GM12878 (cell line): ENCODE measurements around the gene CACNA1A. TPM values are rescaled to one million over a fixed set of nuclear protein-coding genes. Genes with fewer than 3 reads are reported as not detected.

ENCODE experiments used
- ATAC-seq: fragments of 200-7000 bp; cut with Tn5 transposase; 3 replicates; pipeline ENCODE4 v1.9.1; 2020; ENCODE audit warnings: mild to moderate bottlenecking, moderate library complexity
- BruUV-seq: library from RNA; stranded (reverse); fragments of 400-500 nt; replicated peaks from 2 replicates; lab custom pipeline; 2021; lab: Mats Ljungman, UMichigan
- CTCF ChIA-PET: fragments of 300-600 bp; sonication (Branson Sonifier 250); formaldehyde crosslinking; extraction: SDS; loops from one replicate; lab custom pipeline; 2021; ENCODE audit warnings: inconsistent platforms; lab: Yijun Ruan, JAX
- POLR2A ChIA-PET: fragments of 350-600 bp; formaldehyde crosslinking; extraction: SDS; loops from one replicate; lab custom pipeline; 2021; ENCODE audit warnings: inconsistent platforms; lab: Charles Lee
- RAD21 ChIA-PET: fragments of 300-600 bp; sonication (Branson Sonifier 250); formaldehyde crosslinking; loops from one replicate; lab custom pipeline; 2023; ENCODE audit warnings: antibody characterized with exemption; ENCODE audit not compliant: unreplicated experiment; lab: Charles Lee
- SMC1A ChIA-PET: fragments of 300-600 bp; sonication (Branson Sonifier 250); formaldehyde crosslinking; loops from one replicate; lab custom pipeline; 2023; ENCODE audit not compliant: unreplicated experiment, uncharacterized antibody; lab: Charles Lee
- DNase-seq: peaks from one replicate; pipeline ENCODE4 v3.0.0-alpha.2; 2011; ENCODE audit warnings: low read depth, low spot score
- FAIRE-seq: peaks from 3 replicates; lab custom pipeline; 2011; peaks lifted over from hg19 to GRCh38; lab: Jason Lieb, UNC
- H2AFZ ChIP-seq: 2 replicates; pipeline ENCODE4 v1.6.0; 2011; ENCODE audit warnings: low read depth, low read length, control low read depth; ENCODE audit not compliant: control insufficient read depth
- H3K27ac ChIP-seq: 2 replicates; pipeline ENCODE4 v1.5.1; 2011; ENCODE audit warnings: control low read depth; ENCODE audit not compliant: control insufficient read depth, insufficient read depth
- H3K27me3 ChIP-seq, 2 experiments: replicated peaks in 1 of 2; 2 replicates each; pipeline versions ENCODE4 v1.6.0 to v1.6.1; 2011; ENCODE audit warnings: low read length in 1 of 2; ENCODE audit not compliant: control insufficient read depth in 2 of 2, insufficient read depth in 2 of 2
- H3K36me3 ChIP-seq, 2 experiments: 2 replicates each; pipeline ENCODE4 v1.5.1; 2011; ENCODE audit warnings: low read length in 1 of 2; ENCODE audit not compliant: control insufficient read depth in 2 of 2, insufficient read depth in 2 of 2
- H3K4me1 ChIP-seq: 2 replicates; pipeline ENCODE4 v1.6.1; 2011; ENCODE audit warnings: mild to moderate bottlenecking, low read length, moderate library complexity, mixed read lengths; ENCODE audit not compliant: control insufficient read depth, insufficient read depth
- H3K4me2 ChIP-seq: 2 replicates; pipeline ENCODE4 v1.6.0; 2011; ENCODE audit warnings: control low read depth; ENCODE audit not compliant: control insufficient read depth, insufficient read depth
- H3K4me3 ChIP-seq: fragments of 200-600 bp; sonication (generic); 2 replicates; pipeline ENCODE4 v1.5.1; 2016
- H3K79me2 ChIP-seq: 2 replicates; pipeline ENCODE4 v1.6.0; 2011; ENCODE audit warnings: low read length; ENCODE audit not compliant: control insufficient read depth, insufficient read depth
- H3K9ac ChIP-seq: 2 replicates; pipeline ENCODE4 v1.8.0; 2011; ENCODE audit warnings: low read length, control low read depth, mixed read lengths; ENCODE audit not compliant: control insufficient read depth, insufficient read depth
- H3K9me3 ChIP-seq: replicated peaks from 3 replicates; pipeline ENCODE4 v1.5.1; 2011; ENCODE audit warnings: mild to moderate bottlenecking, low read length; ENCODE audit not compliant: control insufficient read depth, insufficient read depth
- H4K20me1 ChIP-seq: 2 replicates; pipeline ENCODE4 v1.6.0; 2011; ENCODE audit not compliant: control insufficient read depth, insufficient read depth
- BCL11A ChIP-seq: IDR thresholded peaks from 2 replicates; pipeline ENCODE4 v1.6.1; 2011; ENCODE audit warnings: low read depth, low read length
- EGR1 ChIP-seq, 2 experiments: IDR thresholded peaks; 1 replicate in 1 of 2; 2 replicates in 1 of 2; pipeline ENCODE4 v1.6.1; 2011 to 2012; ENCODE audit warnings: low read depth in 2 of 2, low read length in 2 of 2, borderline replicate concordance in 1 of 2, mild to moderate bottlenecking in 1 of 2, moderate library complexity in 1 of 2
- EZH2 ChIP-seq: IDR thresholded peaks from 2 replicates; pipeline ENCODE4 v1.6.1; 2012; ENCODE audit warnings: low read depth, mild to moderate bottlenecking, control low read depth, inconsistent platforms, low read length, borderline replicate concordance; ENCODE audit not compliant: control insufficient read depth
- GABPA ChIP-seq: IDR thresholded peaks from 2 replicates; pipeline ENCODE4 v1.6.1; 2014; ENCODE audit warnings: antibody characterized with exemption, low read depth, mild to moderate bottlenecking, inconsistent platforms
- IKZF1 ChIP-seq: fragments of 450-650 bp; conservative IDR thresholded peaks from 2 replicates; pipeline ENCODE4 v1.6.1; 2017; ENCODE audit warnings: antibody characterized with exemption, mild to moderate bottlenecking
- NFIC ChIP-seq: IDR thresholded peaks from 2 replicates; pipeline ENCODE4 v1.6.1; 2012; ENCODE audit warnings: low read depth, mild to moderate bottlenecking, inconsistent platforms, low read length, moderate library complexity
- RB1 ChIP-seq: fragments of 450-650 bp; formaldehyde crosslinking; IDR thresholded peaks from 2 replicates; pipeline ENCODE4 v1.6.1; 2017; ENCODE audit warnings: mild to moderate bottlenecking, borderline replicate concordance
- RFX5 ChIP-seq: IDR thresholded peaks from 2 replicates; pipeline ENCODE4 v1.6.1; 2011; ENCODE audit warnings: low read depth, low read length, improper control_type of control experiment
- SMAD1 ChIP-seq: fragments of 450-650 bp; IDR thresholded peaks from 2 replicates; pipeline ENCODE4 v1.6.1; 2018; ENCODE audit warnings: mild to moderate bottlenecking, low read depth; ENCODE audit not compliant: partially characterized antibody
- ZNF217 ChIP-seq: fragments of 450-650 bp; IDR thresholded peaks from 2 replicates; pipeline ENCODE4 v1.6.1; 2017; ENCODE audit warnings: antibody characterized with exemption, mild to moderate bottlenecking
- ZNF274 ChIP-seq: IDR thresholded peaks from one replicate; pipeline ENCODE4 v1.8.0; 2011; ENCODE audit not compliant: insufficient read length, insufficient read depth
- WGBS: methylation state at CpG from one replicate; pipeline ENCODE4 v1.1.6; 2016; ENCODE audit warnings: low lambda C conversion rate; ENCODE audit not compliant: insufficient replicate concordance, insufficient coverage; ENCODE audit errors: missing lambda C conversion rate; 5-methylcytosine and 5-hydroxymethylcytosine counted together
- in situ Hi-C: fragments of 300-500 bp; cut with MboI; formaldehyde crosslinking; loops from 9 replicates; pipeline ENCODE4 v1.14.3; 2018; ENCODE audit warnings: mixed read lengths
- intact Hi-C: fragments of 100-400 bp; cut with micrococcal nuclease; formaldehyde crosslinking; loops from one replicate; pipeline ENCODE4 v1.14.2; 2022; ENCODE audit not compliant: unreplicated experiment
- polyA plus RNA-seq, 11 experiments: library from polyadenylated mRNA; depleted of rRNA in 4 of 11; unstranded in 6 of 11; stranded (reverse) in 5 of 11; fragments of >200 nt; fragmentation: Nextera tagmentation in 4 of 11; fragmentation: Illumina TruSeq in 1 of 11; extraction: Ambion mirVana in 4 of 11; extraction: Trizol in 1 of 11; gene quantifications; 1 replicate in 1 of 11; 2 replicates in 10 of 11; pipeline versions ENCODE4 v1.2.1 to v1.2.3, GENCODE V29; 2011 to 2016; ENCODE audit warnings: inconsistent platforms in 2 of 11, missing spikeins in 2 of 11, low read depth in 1 of 11
- total RNA-seq, 4 experiments: library from RNA; depleted of rRNA in 3 of 4; stranded (reverse); fragments of >200 nt in 3 of 4; fragmentation: Illumina TruSeq in 1 of 4; extraction: Trizol in 1 of 4; gene quantifications; 2 replicates each; pipeline versions ENCODE4 v1.2.1 to v1.2.3, GENCODE V29; 2013 to 2021
- TF ChIP-seq, protein P1 (sequence below): IDR thresholded peaks from 2 replicates; pipeline ENCODE4 v1.6.1; 2012; ENCODE audit warnings: improper control_type of control experiment, low read depth, low read length; ENCODE audit not compliant: insufficient replicate concordance
- TF ChIP-seq, protein P2 (sequence below): fragments of 450-650 bp; formaldehyde crosslinking; IDR thresholded peaks from 2 replicates; pipeline ENCODE4 v1.4.0; 2020; ENCODE audit warnings: mild to moderate bottlenecking, moderate library complexity

CACNA1A gene
- total and polyA plus RNA-seq, 10 of the 15 experiments (the other 5 are each of a cell fraction or from before 2014, with no cell fraction given) = 1.1 to 4.4 (median 2.5) TPM

- RAD21 ChIA-PET = no interaction called here
- WGBS = 15% methylated on average over 1 of the region's 1 CpG
- in situ Hi-C loops = no loop called here
Measured at GRCh38 chr19:13541554-13541953, 35.3 kb upstream of the CACNA1A start.

DNA sequence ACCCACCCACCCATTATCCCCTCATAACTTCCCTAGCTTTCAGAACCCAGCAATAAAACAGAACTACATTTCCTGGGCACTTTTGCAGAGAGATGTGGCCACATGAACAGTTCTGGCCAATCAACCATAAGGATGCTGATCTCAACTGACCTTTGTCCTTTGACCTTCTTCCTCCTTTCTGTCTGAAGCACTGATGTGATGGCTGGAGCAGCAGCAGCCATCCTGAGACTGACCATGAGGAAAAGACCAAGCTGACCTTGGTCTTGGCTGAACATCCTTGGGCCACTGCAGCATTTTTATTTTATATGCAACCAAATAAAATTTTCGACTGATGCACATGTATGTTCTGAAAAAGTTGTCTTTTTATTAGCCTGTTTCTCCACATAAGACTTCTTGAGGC lies 33.1 kb upstream of the CACNA1A start:
- ChIA-PET CTCF (interaction anchor here (0.6 kb wide), 1 partner anchor 1927 kb away, joined by 3 read pairs; no protein-coding TSS in a partner anchor), POLR2A (interaction anchor here (0.6 kb wide), 1 partner anchor 109 kb away, joined by 3 read pairs; no protein-coding TSS in a partner anchor), RAD21 (no interaction called here), SMC1A (no interaction called here)
- Histone ChIP-seq H2AFZ (no peak overlapping the region), H3K9me3 (no peaks in the 10 kb centered on the region), H3K4me1 (no peaks in the 10 kb centered on the region), H4K20me1 (no peaks in the 10 kb centered on the region), H3K27me3 (no peaks in the 10 kb centered on the region), H3K4me3 (no peak overlapping the region), H3K36me3 (no peaks in the 10 kb centered on the region), H3K27ac (no peak overlapping the region), H3K4me2 (no peak overlapping the region), H3K9ac (no peak overlapping the region), H3K79me2 (no peaks in the 10 kb centered on the region)
- intact Hi-C loops (no loop called here), in situ Hi-C loops (no loop called here)
- ATAC-seq (no peak), DNase-seq (no peak), FAIRE-seq (no peak)
- WGBS = 0% methylated on average over 1 of the region's 1 CpG
- BruUV-seq = no TSS peak
- TF ChIP-seq ZNF217 (no peak), BCL11A (no peak), GABPA (no peak)
- TF ChIP-seq, protein P1, sequence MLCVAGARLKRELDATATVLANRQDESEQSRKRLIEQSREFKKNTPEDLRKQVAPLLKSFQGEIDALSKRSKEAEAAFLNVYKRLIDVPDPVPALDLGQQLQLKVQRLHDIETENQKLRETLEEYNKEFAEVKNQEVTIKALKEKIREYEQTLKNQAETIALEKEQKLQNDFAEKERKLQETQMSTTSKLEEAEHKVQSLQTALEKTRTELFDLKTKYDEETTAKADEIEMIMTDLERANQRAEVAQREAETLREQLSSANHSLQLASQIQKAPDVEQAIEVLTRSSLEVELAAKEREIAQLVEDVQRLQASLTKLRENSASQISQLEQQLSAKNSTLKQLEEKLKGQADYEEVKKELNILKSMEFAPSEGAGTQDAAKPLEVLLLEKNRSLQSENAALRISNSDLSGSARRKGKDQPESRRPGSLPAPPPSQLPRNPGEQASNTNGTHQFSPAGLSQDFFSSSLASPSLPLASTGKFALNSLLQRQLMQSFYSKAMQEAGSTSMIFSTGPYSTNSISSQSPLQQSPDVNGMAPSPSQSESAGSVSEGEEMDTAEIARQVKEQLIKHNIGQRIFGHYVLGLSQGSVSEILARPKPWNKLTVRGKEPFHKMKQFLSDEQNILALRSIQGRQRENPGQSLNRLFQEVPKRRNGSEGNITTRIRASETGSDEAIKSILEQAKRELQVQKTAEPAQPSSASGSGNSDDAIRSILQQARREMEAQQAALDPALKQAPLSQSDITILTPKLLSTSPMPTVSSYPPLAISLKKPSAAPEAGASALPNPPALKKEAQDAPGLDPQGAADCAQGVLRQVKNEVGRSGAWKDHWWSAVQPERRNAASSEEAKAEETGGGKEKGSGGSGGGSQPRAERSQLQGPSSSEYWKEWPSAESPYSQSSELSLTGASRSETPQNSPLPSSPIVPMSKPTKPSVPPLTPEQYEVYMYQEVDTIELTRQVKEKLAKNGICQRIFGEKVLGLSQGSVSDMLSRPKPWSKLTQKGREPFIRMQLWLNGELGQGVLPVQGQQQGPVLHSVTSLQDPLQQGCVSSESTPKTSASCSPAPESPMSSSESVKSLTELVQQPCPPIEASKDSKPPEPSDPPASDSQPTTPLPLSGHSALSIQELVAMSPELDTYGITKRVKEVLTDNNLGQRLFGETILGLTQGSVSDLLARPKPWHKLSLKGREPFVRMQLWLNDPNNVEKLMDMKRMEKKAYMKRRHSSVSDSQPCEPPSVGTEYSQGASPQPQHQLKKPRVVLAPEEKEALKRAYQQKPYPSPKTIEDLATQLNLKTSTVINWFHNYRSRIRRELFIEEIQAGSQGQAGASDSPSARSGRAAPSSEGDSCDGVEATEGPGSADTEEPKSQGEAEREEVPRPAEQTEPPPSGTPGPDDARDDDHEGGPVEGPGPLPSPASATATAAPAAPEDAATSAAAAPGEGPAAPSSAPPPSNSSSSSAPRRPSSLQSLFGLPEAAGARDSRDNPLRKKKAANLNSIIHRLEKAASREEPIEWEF = no peak
- TF ChIP-seq, protein P2, sequence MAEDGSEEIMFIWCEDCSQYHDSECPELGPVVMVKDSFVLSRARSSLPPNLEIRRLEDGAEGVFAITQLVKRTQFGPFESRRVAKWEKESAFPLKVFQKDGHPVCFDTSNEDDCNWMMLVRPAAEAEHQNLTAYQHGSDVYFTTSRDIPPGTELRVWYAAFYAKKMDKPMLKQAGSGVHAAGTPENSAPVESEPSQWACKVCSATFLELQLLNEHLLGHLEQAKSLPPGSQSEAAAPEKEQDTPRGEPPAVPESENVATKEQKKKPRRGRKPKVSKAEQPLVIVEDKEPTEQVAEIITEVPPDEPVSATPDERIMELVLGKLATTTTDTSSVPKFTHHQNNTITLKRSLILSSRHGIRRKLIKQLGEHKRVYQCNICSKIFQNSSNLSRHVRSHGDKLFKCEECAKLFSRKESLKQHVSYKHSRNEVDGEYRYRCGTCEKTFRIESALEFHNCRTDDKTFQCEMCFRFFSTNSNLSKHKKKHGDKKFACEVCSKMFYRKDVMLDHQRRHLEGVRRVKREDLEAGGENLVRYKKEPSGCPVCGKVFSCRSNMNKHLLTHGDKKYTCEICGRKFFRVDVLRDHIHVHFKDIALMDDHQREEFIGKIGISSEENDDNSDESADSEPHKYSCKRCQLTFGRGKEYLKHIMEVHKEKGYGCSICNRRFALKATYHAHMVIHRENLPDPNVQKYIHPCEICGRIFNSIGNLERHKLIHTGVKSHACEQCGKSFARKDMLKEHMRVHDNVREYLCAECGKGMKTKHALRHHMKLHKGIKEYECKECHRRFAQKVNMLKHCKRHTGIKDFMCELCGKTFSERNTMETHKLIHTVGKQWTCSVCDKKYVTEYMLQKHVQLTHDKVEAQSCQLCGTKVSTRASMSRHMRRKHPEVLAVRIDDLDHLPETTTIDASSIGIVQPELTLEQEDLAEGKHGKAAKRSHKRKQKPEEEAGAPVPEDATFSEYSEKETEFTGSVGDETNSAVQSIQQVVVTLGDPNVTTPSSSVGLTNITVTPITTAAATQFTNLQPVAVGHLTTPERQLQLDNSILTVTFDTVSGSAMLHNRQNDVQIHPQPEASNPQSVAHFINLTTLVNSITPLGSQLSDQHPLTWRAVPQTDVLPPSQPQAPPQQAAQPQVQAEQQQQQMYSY (CRISPR knock-in tag) = no peak

More at GRCh38 chr19:13541554-13541953, 35.3 kb upstream of the CACNA1A start:
- Histone ChIP-seq H4K20me1 (no peaks in the 10 kb centered on the region), H3K79me2 (no peaks in the 10 kb centered on the region), H3K4me3 (no peak overlapping the region), H3K9ac (no peak overlapping the region), H3K9me3 (no peaks in the 10 kb centered on the region), H3K27me3 (no peaks in the 10 kb centered on the region; a peak in 1 of 4 replicates), H3K27ac (no peak overlapping the region), H2AFZ (no peak overlapping the region), H3K4me2 (no peak overlapping the region), H3K36me3 (no peaks in the 10 kb centered on the region), H3K4me1 (no peaks in the 10 kb centered on the region)
- FAIRE-seq = no peak
- ChIA-PET POLR2A (no interaction called here), SMC1A (no interaction called here), CTCF (no interaction called here)
- intact Hi-C loops = no loop called here
- BruUV-seq = no TSS peak
- no peak for ATAC-seq
- TF ChIP-seq NFIC = no peak
- no peak for TF ChIP-seq SMAD1
- TF ChIP-seq RB1 = no peak
- TF ChIP-seq EZH2 = no peak
- TF ChIP-seq EGR1 (IDR thresholded peaks at IDR 0.05; ENCODE audit: borderline replicate concordance in 1 of 2, low read depth in 2 of 2, low read length in 2 of 2) = no peak
- TF ChIP-seq ZNF274 = no peak
- TF ChIP-seq IKZF1 = no peak
- no peak for TF ChIP-seq RFX5
- DNase-seq = no peak
